DOHH2 (cell line): ENCODE measurements around the gene PDE4D.

ENCODE experiments used
- H3F3A ChIP-seq: fragments of 200-600 bp; sonication (generic), shearing (Covaris generic); 2 replicates; pipeline ENCODE4 v1.6.0; 2016; ENCODE audit warnings: antibody characterized with exemption, mild to moderate bottlenecking; ENCODE audit not compliant: control insufficient read depth, insufficient read depth
- H3K27ac ChIP-seq: fragments of 200-600 bp; sonication (generic); 2 replicates; pipeline ENCODE4 v1.5.1; 2014; ENCODE audit warnings: low read depth, mild to moderate bottlenecking, low read length, moderate library complexity
- H3K27me3 ChIP-seq: fragments of 200-600 bp; sonication (generic); 2 replicates; pipeline ENCODE4 v1.6.1; 2014; ENCODE audit warnings: mild to moderate bottlenecking, low read length, mixed read lengths; ENCODE audit not compliant: control insufficient read depth
- H3K36me3 ChIP-seq: fragments of 200-600 bp; sonication (generic); 2 replicates; pipeline ENCODE4 v1.6.1; 2014; ENCODE audit warnings: mild to moderate bottlenecking, low read length, moderate library complexity, mixed read lengths; ENCODE audit not compliant: control insufficient read depth
- H3K4me1 ChIP-seq: fragments of 200-600 bp; sonication (generic); 2 replicates; pipeline ENCODE4 v1.6.1; 2014; ENCODE audit warnings: mild to moderate bottlenecking, low read length, mixed read lengths; ENCODE audit not compliant: control insufficient read depth
- H3K4me2 ChIP-seq: fragments of 200-600 bp; sonication (generic); 2 replicates; pipeline ENCODE4 v1.6.0; 2014; ENCODE audit warnings: mild to moderate bottlenecking, low read length, moderate library complexity
- H3K4me3 ChIP-seq: fragments of 200-600 bp; sonication (generic); 2 replicates; pipeline ENCODE4 v1.5.1; 2014; ENCODE audit warnings: mild to moderate bottlenecking, low read length, mixed read lengths
- H3K79me2 ChIP-seq: fragments of 200-600 bp; sonication (generic); 2 replicates; pipeline ENCODE4 v1.6.1; 2014; ENCODE audit warnings: mild to moderate bottlenecking, low read length, mixed read lengths; ENCODE audit not compliant: control insufficient read depth
- H3K9me2 ChIP-seq: fragments of 200-600 bp; sonication (generic); replicated peaks from 2 replicates; pipeline ENCODE4 v1.6.1; 2014; ENCODE audit warnings: mild to moderate bottlenecking, low read length, mixed read lengths; ENCODE audit not compliant: control insufficient read depth
- H3K9me3 ChIP-seq: fragments of 200-600 bp; sonication (generic); 2 replicates; pipeline ENCODE4 v1.6.1; 2014; ENCODE audit warnings: antibody characterized with exemption, low read length, mixed read lengths; ENCODE audit not compliant: control insufficient read depth, insufficient read depth
- H4K20me1 ChIP-seq: fragments of 200-600 bp; sonication (generic); 2 replicates; pipeline ENCODE4 v1.6.0; 2014; ENCODE audit warnings: low read depth, mild to moderate bottlenecking, antibody characterized with exemption, low read length, moderate library complexity; ENCODE audit not compliant: control insufficient read depth, insufficient read depth
- CTCF ChIP-seq: fragments of 200-600 bp; sonication (generic); IDR thresholded peaks from one replicate; pipeline ENCODE4 v1.5.1; 2014; ENCODE audit warnings: antibody characterized with exemption, mild to moderate bottlenecking, low read depth, low read length; ENCODE audit not compliant: poor library complexity, severe bottlenecking
- EZH2phosphoT487 ChIP-seq: fragments of 200-600 bp; sonication (generic); IDR thresholded peaks from 2 replicates; pipeline ENCODE4 v1.6.1; 2017; ENCODE audit warnings: borderline replicate concordance, mild to moderate bottlenecking, antibody characterized with exemption, low read length, moderate library complexity, mixed read lengths

The PDE4D gene

DNA sequence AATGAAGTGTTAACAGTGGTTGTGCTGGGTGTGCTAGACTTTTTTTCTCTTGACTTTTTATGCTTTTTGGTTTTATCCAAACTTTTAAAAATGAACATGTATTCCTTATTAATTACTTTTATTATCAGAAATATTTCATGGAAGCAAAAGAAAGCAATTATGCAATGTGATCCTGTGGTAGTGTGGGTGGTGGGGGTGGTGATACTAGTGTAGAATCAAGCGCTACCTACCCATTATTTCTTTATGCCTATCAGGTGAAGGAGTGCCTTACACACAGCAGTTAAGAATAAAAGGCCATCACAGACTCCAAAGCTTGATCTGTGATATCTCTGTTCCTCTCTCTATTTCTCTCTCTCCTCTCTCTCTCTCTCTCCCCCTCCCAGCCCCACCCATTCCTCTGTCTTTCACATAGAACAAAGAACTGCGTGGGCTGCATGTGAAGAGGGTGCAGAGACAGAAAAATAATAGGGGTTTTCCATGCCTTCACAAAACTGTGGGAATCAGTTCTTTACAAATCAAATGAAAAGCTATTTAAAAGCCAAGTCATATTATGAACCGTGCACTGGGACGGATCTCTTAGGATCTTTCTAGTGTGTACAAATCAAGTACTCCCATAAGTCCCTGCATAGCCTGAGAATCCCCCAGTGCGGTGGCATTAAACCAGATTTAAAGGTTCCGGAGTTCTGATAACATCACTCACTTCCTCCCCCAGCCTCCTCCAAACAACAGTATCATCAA lies 959.5 kb downstream of the PDE4D start:
- Histone ChIP-seq H3F3A (no peaks in the 10 kb centered on the region), H3K9me3 (no peaks in the 10 kb centered on the region; the same call in 1 of the 2 replicates), H4K20me1 (no peaks in the 10 kb centered on the region), H3K9me2 (no peaks in the 10 kb centered on the region), H3K4me3 (no peak overlapping the region), H3K27me3 (no peaks in the 10 kb centered on the region; the same call in 1 of the 2 replicates), H3K36me3 (no peaks in the 10 kb centered on the region), H3K79me2 (no peaks in the 10 kb centered on the region), H3K4me2 (no peak overlapping the region), H3K27ac (no peak overlapping the region), H3K4me1 (no peaks in the 10 kb centered on the region)
- TF ChIP-seq CTCF, result no peak
- TF ChIP-seq EZH2phosphoT487, result no peak

GRCh38 chr5:58932057-58932612 lies 961.4 kb downstream of the PDE4D start:
- no peak overlapping the region for H3K4me2 ChIP-seq
- no peaks in the 10 kb centered on the region; the same call in 1 of the 2 replicates for H3K9me3 ChIP-seq
- no peak for TF ChIP-seq CTCF
- no peak for TF ChIP-seq EZH2phosphoT487
- H3K4me1 ChIP-seq, result no peaks in the 10 kb centered on the region
- H3K27me3 ChIP-seq, result no peaks in the 10 kb centered on the region; the same call in 1 of the 2 replicates
- H3F3A ChIP-seq, result no peaks in the 10 kb centered on the region
- H4K20me1 ChIP-seq, result no peaks in the 10 kb centered on the region
- H3K9me2 ChIP-seq, result no peaks in the 10 kb centered on the region
- no peaks in the 10 kb centered on the region for H3K36me3 ChIP-seq
- no peaks in the 10 kb centered on the region for H3K79me2 ChIP-seq
- H3K27ac ChIP-seq, result no peak overlapping the region
- no peak overlapping the region for H3K4me3 ChIP-seq

GRCh38 chr5:58930520-58930919 lies 963.0 kb downstream of the PDE4D start:
- Histone ChIP-seq H3F3A (no peaks in the 10 kb centered on the region), H3K79me2 (no peaks in the 10 kb centered on the region), H3K27ac (no peak overlapping the region), H3K9me3 (no peaks in the 10 kb centered on the region), H3K4me3 (no peak overlapping the region), H4K20me1 (no peaks in the 10 kb centered on the region), H3K4me1 (no peaks in the 10 kb centered on the region), H3K27me3 (no peaks in the 10 kb centered on the region; the same call in 1 of the 2 replicates), H3K36me3 (no peaks in the 10 kb centered on the region), H3K9me2 (no peaks in the 10 kb centered on the region), H3K4me2 (no peak overlapping the region)
- TF ChIP-seq EZH2phosphoT487, result no peak
- no peak for TF ChIP-seq CTCF
